Esophagus squamous epithelium (tissue), 4 donors: ENCODE measurements around the gene NR5A2.

Experiments used
- POLR2A ChIP-seq, 4 donors: fragments of 450-650 bp; IDR thresholded peaks; one replicate each; pipeline ENCODE4 v1.6.1; 2017; ENCODE audit warnings: antibody characterized with exemption in 4 of 4, mild to moderate bottlenecking in 4 of 4, moderate library complexity in 3 of 4
- TF ChIP-seq, protein P1 (sequence below), 6 experiments: fragments of 450-650 bp in 4 of 6; fragments of 200-600 bp in 2 of 6; sonication (generic) in 2 of 6; IDR thresholded peaks; one replicate each; pipeline ENCODE4 v1.5.1; 2016 to 2019; ENCODE audit warnings: antibody characterized with exemption in 6 of 6, mild to moderate bottlenecking in 4 of 6, moderate library complexity in 4 of 6

DNA sequence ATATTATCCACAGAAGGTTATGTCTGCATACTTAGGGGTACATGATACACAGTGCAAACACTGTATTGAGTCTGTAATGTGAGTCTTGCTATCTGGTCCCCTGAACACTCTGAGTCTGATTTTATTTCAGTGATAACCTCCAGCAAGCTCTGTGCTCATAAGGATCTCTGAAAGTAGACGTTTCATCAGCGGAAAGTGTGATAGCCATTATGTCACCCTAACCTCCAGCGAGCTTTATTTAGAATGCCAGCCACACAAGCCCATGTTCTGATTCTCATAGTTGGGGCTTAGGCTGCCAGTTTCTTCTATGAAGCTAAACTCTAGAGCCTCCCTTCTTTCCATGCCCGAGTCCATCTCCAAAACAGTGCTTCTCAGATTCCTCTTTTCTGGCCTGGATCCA, 3.3 kb downstream of the NR5A2 start:
- TF ChIP-seq, protein P1, sequence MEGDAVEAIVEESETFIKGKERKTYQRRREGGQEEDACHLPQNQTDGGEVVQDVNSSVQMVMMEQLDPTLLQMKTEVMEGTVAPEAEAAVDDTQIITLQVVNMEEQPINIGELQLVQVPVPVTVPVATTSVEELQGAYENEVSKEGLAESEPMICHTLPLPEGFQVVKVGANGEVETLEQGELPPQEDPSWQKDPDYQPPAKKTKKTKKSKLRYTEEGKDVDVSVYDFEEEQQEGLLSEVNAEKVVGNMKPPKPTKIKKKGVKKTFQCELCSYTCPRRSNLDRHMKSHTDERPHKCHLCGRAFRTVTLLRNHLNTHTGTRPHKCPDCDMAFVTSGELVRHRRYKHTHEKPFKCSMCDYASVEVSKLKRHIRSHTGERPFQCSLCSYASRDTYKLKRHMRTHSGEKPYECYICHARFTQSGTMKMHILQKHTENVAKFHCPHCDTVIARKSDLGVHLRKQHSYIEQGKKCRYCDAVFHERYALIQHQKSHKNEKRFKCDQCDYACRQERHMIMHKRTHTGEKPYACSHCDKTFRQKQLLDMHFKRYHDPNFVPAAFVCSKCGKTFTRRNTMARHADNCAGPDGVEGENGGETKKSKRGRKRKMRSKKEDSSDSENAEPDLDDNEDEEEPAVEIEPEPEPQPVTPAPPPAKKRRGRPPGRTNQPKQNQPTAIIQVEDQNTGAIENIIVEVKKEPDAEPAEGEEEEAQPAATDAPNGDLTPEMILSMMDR (IDR thresholded peaks at IDR 0.05), result no peak
- no peak for TF ChIP-seq POLR2A (IDR thresholded peaks at IDR 0.05)
